ENCODE data around the gene SELENOO. TPM values are rescaled to one million over a fixed set of nuclear protein-coding genes. Genes with fewer than 3 reads are reported as not detected.

The SELENOO gene
- total RNA-seq = 10 to 100 TPM; 24.3 to 32.3 (median 31.8) TPM

GRCh38 chr22:50200461-50201190 lies at the start of gene SELENOO:
TSS of gene SELENOO (plus strand) at chr22:50201011. CDS start at chr22:50201037, 26 bp downstream.
- Histone ChIP-seq H3K36me3 (no peaks in the 10 kb centered on the region), H3K4me3 (peak within 1 kb of the TSS; percentile 66 to 89 (median 76)), H3K9me3 (no peaks in the 10 kb centered on the region), H3K27me3 (no peaks in the 10 kb centered on the region), H3K4me1 (no peaks in the 10 kb centered on the region), H3K27ac (peak within 1 kb of the TSS; percentile 71 to 90)
- peak; percentile 82 to 90 for DNase-seq (ENCODE audit: low spot score in 2 of 2)
- peak; percentile 51 to 73 (median 70) for TF ChIP-seq POLR2AphosphoS5 (IDR thresholded peaks at IDR 0.05)
- TF ChIP-seq CTCF (IDR thresholded peaks at IDR 0.05) = no peak
- intact Hi-C loops (cut with DNase I; ENCODE audit: low total_unique reads) = loop anchor here (10.0 kb wide), 1 partner anchor 46 kb away; no protein-coding TSS in a partner anchor

- TF ChIP-seq POLR2A (IDR thresholded peaks at IDR 0.05) (no peak), CTCF (IDR thresholded peaks at IDR 0.05) (no peak), POLR2AphosphoS5 (IDR thresholded peaks at IDR 0.05) (no peak)
- Histone ChIP-seq H3K27me3 (no peaks in the 10 kb centered on the region), H3K4me3 (no peak overlapping the region), H3K36me3 (no peaks in the 10 kb centered on the region), H3K27ac (no peak overlapping the region), H3K4me1 (no peaks in the 10 kb centered on the region), H3K9me3 (no peaks in the 10 kb centered on the region)
- intact Hi-C loops (cut with DNase I; ENCODE audit: low total_unique reads) = loop anchor here (5.0 to 10.0 kb wide), 2 partner anchors 53 to 265 kb away; partner anchors contain the start of gene SELENOO
- DNase-seq (ENCODE audit: low spot score in 2 of 2) = no peak
Observed at GRCh38 chr22:50151571-50152537, 49.0 kb upstream of the SELENOO start.

GRCh38 chr22:50153056-50153755 lies 47.6 kb upstream of the SELENOO start:
- Histone ChIP-seq H3K36me3 (no peaks in the 10 kb centered on the region), H3K27ac (no peak overlapping the region), H3K9me3 (no peaks in the 10 kb centered on the region), H3K4me1 (no peaks in the 10 kb centered on the region), H3K4me3 (no peak overlapping the region), H3K27me3 (no peaks in the 10 kb centered on the region)
- DNase-seq (ENCODE audit: low spot score in 2 of 2) = no peak
- intact Hi-C loops (cut with DNase I; ENCODE audit: low total_unique reads) = loop anchor here (5.0 to 10.0 kb wide), 2 partner anchors 52 to 264 kb away; partner anchors contain the start of gene SELENOO
- no peak for TF ChIP-seq CTCF (IDR thresholded peaks at IDR 0.05)
- no peak for TF ChIP-seq POLR2AphosphoS5 (IDR thresholded peaks at IDR 0.05)
- TF ChIP-seq POLR2A (IDR thresholded peaks at IDR 0.05) = no peak

GRCh38 chr22:50153756-50154140 lies 47.1 kb upstream of the SELENOO start:
- intact Hi-C loops (cut with DNase I; ENCODE audit: low total_unique reads) = loop anchor here (5.0 to 10.0 kb wide), 2 partner anchors 51 to 264 kb away; partner anchors contain the start of gene SELENOO
- no peaks in the 10 kb centered on the region for H3K9me3 ChIP-seq

More at GRCh38 chr22:50153756-50154140, 47.1 kb upstream of the SELENOO start:
- TF ChIP-seq POLR2AphosphoS5 (IDR thresholded peaks at IDR 0.05) = no peak
- no peak for TF ChIP-seq CTCF (IDR thresholded peaks at IDR 0.05)
- no peak for TF ChIP-seq POLR2A (IDR thresholded peaks at IDR 0.05)
- no peaks in the 10 kb centered on the region for H3K4me1 ChIP-seq
- H3K36me3 ChIP-seq = no peaks in the 10 kb centered on the region
- H3K27ac ChIP-seq = no peak overlapping the region
- DNase-seq (ENCODE audit: low spot score in 2 of 2) = no peak
- H3K27me3 ChIP-seq = no peaks in the 10 kb centered on the region
- H3K4me3 ChIP-seq = no peak overlapping the region

Data from breast epithelium (tissue), 4 donors.